G401.6 (cell line): ENCODE data around the gene SEPTIN3.

ENCODE experiments used
- FAIRE-seq: peaks from 2 replicates; lab custom pipeline; 2012; peaks lifted over from hg19 to GRCh38; lab: Jason Lieb, UNC

The SEPTIN3 gene

GRCh38 chr22:41969110-41969646 is at the start of gene SEPTIN3:
Gene SEPTIN3 (plus strand): TSS chr22:41969443. CDS start chr22:41971493, 2,050 bp downstream.
- no peak for FAIRE-seq

- FAIRE-seq: no peak
Measured at GRCh38 chr22:41920271-41920976, 48.8 kb upstream of the SEPTIN3 start.

- no peak for FAIRE-seq
Measured at GRCh38 chr22:41922328-41922727, 46.9 kb upstream of the SEPTIN3 start.

GRCh38 chr22:41922940-41923594 is 46.2 kb upstream of the SEPTIN3 start:
- FAIRE-seq: no peak

GRCh38 chr22:41923595-41924276 is 45.5 kb upstream of the SEPTIN3 start:
- FAIRE-seq: no peak

- no peak for FAIRE-seq
Measured at GRCh38 chr22:41925783-41926460, 43.3 kb upstream of the SEPTIN3 start.

GRCh38 chr22:41927813-41928212 is 41.4 kb upstream of the SEPTIN3 start:
- no peak for FAIRE-seq

- FAIRE-seq: no peak
Measured at GRCh38 chr22:41928593-41929417, 40.4 kb upstream of the SEPTIN3 start.

GRCh38 chr22:41929418-41929810 is 39.8 kb upstream of the SEPTIN3 start:
- FAIRE-seq: no peak

- FAIRE-seq: no peak
Measured at GRCh38 chr22:41931701-41932269, 37.5 kb upstream of the SEPTIN3 start.

- FAIRE-seq: no peak
Measured at GRCh38 chr22:41932353-41932752, 36.9 kb upstream of the SEPTIN3 start.

- FAIRE-seq: no peak
Measured at GRCh38 chr22:41933411-41934177, 35.6 kb upstream of the SEPTIN3 start.

- FAIRE-seq: no peak
Measured at GRCh38 chr22:41934284-41935014, 34.8 kb upstream of the SEPTIN3 start.

GRCh38 chr22:41935015-41935351 is 34.3 kb upstream of the SEPTIN3 start:
- no peak for FAIRE-seq

GRCh38 chr22:41935509-41935908 is 33.7 kb upstream of the SEPTIN3 start:
- FAIRE-seq: no peak

GRCh38 chr22:41936894-41937169 is 32.4 kb upstream of the SEPTIN3 start:
- no peak for FAIRE-seq

- no peak for FAIRE-seq
Measured at GRCh38 chr22:41939981-41940831, 29.0 kb upstream of the SEPTIN3 start.

GRCh38 chr22:41940832-41941765 is 28.1 kb upstream of the SEPTIN3 start:
- peak; percentile 72 for FAIRE-seq
